OCI-LY7 (cell line): ENCODE measurements around the gene MACROD2. TPM values are rescaled to one million over a fixed set of nuclear protein-coding genes. Genes with fewer than 3 reads are reported as not detected.

Experiments used
- BruUV-seq: library from RNA; stranded (reverse); fragments of 400-500 nt; replicated peaks from 2 replicates; lab custom pipeline; 2021; lab: Mats Ljungman, UMichigan
- CTCF ChIA-PET: fragments of 300-600 bp; sonication (Branson Sonifier 250); formaldehyde crosslinking; loops from one replicate; lab custom pipeline; 2022; ENCODE audit warnings: antibody characterized with exemption; ENCODE audit not compliant: unreplicated experiment; lab: Charles Lee
- POLR2A ChIA-PET: fragments of 300-600 bp; sonication (Branson Sonifier 250); formaldehyde crosslinking; loops from one replicate; lab custom pipeline; 2022; ENCODE audit warnings: antibody characterized with exemption; lab: Charles Lee
- DNase-seq: peaks from one replicate; pipeline ENCODE4 v3.0.0-alpha.2; 2015; ENCODE audit warnings: low spot score
- H2AFZ ChIP-seq: fragments of 200-600 bp; sonication (generic), shearing (Covaris generic); 2 replicates; pipeline ENCODE4 v1.6.1; 2014; ENCODE audit warnings: mild to moderate bottlenecking, antibody characterized with exemption, low read length, moderate library complexity
- H3K27ac ChIP-seq: fragments of 200-600 bp; sonication (generic); 2 replicates; pipeline ENCODE4 v1.5.1; 2014; ENCODE audit warnings: mixed run types, low read depth, mild to moderate bottlenecking, moderate library complexity, low read length, inconsistent platforms; ENCODE audit not compliant: poor library complexity, severe bottlenecking
- H3K36me3 ChIP-seq: fragments of 200-600 bp; sonication (generic); 2 replicates; pipeline ENCODE4 v1.6.1; 2014; ENCODE audit warnings: mild to moderate bottlenecking, antibody characterized with exemption, low read length, moderate library complexity, mixed read lengths; ENCODE audit not compliant: insufficient read depth
- H3K4me1 ChIP-seq: fragments of 200-600 bp; sonication (generic); 2 replicates; pipeline ENCODE4 v1.5.1; 2014; ENCODE audit warnings: mild to moderate bottlenecking, low read length; ENCODE audit not compliant: insufficient read depth, poor library complexity, severe bottlenecking
- H3K4me2 ChIP-seq: fragments of 200-600 bp; sonication (generic); 2 replicates; pipeline ENCODE4 v1.6.1; 2014; ENCODE audit warnings: mild to moderate bottlenecking, low read length
- H3K4me3 ChIP-seq: fragments of 200-600 bp; sonication (generic); 2 replicates; pipeline ENCODE4 v1.5.1; 2014; ENCODE audit warnings: mild to moderate bottlenecking, low read depth, low read length; ENCODE audit not compliant: poor library complexity, severe bottlenecking
- H3K79me2 ChIP-seq: fragments of 200-600 bp; sonication (generic); 2 replicates; pipeline ENCODE4 v1.6.1; 2016; ENCODE audit warnings: low read depth, mild to moderate bottlenecking, low read length, moderate library complexity, mixed read lengths; ENCODE audit not compliant: insufficient read depth
- H3K9me2 ChIP-seq: fragments of 200-600 bp; sonication (generic); 2 replicates; pipeline ENCODE4 v1.6.1; 2016; ENCODE audit warnings: mild to moderate bottlenecking, low read length, mixed read lengths; ENCODE audit not compliant: insufficient read depth
- H3K9me3 ChIP-seq: fragments of 200-600 bp; sonication (generic); 2 replicates; pipeline ENCODE4 v1.6.1; 2014; ENCODE audit warnings: mild to moderate bottlenecking, mixed run types, low read length, mixed read lengths
- H4K20me1 ChIP-seq: fragments of 200-600 bp; sonication (generic); 2 replicates; pipeline ENCODE4 v1.6.1; 2014; ENCODE audit warnings: mild to moderate bottlenecking, antibody characterized with exemption, low read length, moderate library complexity, mixed read lengths; ENCODE audit not compliant: insufficient read depth
- CTCF ChIP-seq: fragments of 200-600 bp; sonication (generic); conservative IDR thresholded peaks from 2 replicates; pipeline ENCODE4 v1.5.1; 2014; ENCODE audit warnings: mild to moderate bottlenecking, antibody characterized with exemption, low read length, moderate library complexity, mixed read lengths
- EZH2phosphoT487 ChIP-seq: fragments of 200-600 bp; sonication (generic); IDR thresholded peaks from 2 replicates; pipeline ENCODE4 v1.6.1; 2018; ENCODE audit warnings: low read depth, borderline replicate concordance, mild to moderate bottlenecking, mixed run types, antibody characterized with exemption, low read length, moderate library complexity, mixed read lengths
- intact Hi-C: fragments of 100-400 bp; cut with micrococcal nuclease; formaldehyde crosslinking; loops from one replicate; pipeline ENCODE4 v1.10.0; 2022; ENCODE audit not compliant: unreplicated experiment
- total RNA-seq, 2 experiments: library from RNA; depleted of rRNA in 1 of 2; stranded (reverse); fragments of >200 nt in 1 of 2; shearing (Covaris generic) in 1 of 2; gene quantifications; 2 replicates each; pipeline ENCODE4 v1.2.3, GENCODE V29; 2014 to 2022

MACROD2 gene
- total RNA-seq, 2 experiments from 2014 or later = 0.09 to 4.5 TPM

- no peak for DNase-seq
- POLR2A ChIA-PET = no interaction called here
- no peaks in the 10 kb centered on the region for H3K79me2 ChIP-seq
- H3K4me1 ChIP-seq = no peaks in the 10 kb centered on the region
- no peak overlapping the region for H2AFZ ChIP-seq
- H3K9me2 ChIP-seq = no peaks in the 10 kb centered on the region
- BruUV-seq = no TSS peak
- H3K27ac ChIP-seq = no peak overlapping the region
- CTCF ChIA-PET = no interaction called here
- intact Hi-C loops = no loop called here
- H3K36me3 ChIP-seq = no peaks in the 10 kb centered on the region
- TF ChIP-seq EZH2phosphoT487 = no peak
- no peak for TF ChIP-seq CTCF
- no peak overlapping the region for H3K4me2 ChIP-seq
- no peaks in the 10 kb centered on the region for H3K9me3 ChIP-seq
- no peaks in the 10 kb centered on the region for H4K20me1 ChIP-seq
- no peak overlapping the region for H3K4me3 ChIP-seq
These were observed 1337.4 kb downstream of the MACROD2 start for GRCh38 chr20:15332711-15333160.

GRCh38 chr20:15333170-15333569 is 1337.9 kb downstream of the MACROD2 start:
- no peaks in the 10 kb centered on the region for H3K79me2 ChIP-seq
- DNase-seq = no peak
- TF ChIP-seq EZH2phosphoT487 (no peak), CTCF (no peak)
- ChIA-PET POLR2A (no interaction called here), CTCF (no interaction called here)
- no peak overlapping the region for H3K4me3 ChIP-seq
- no TSS peak for BruUV-seq
- no peaks in the 10 kb centered on the region for H4K20me1 ChIP-seq
- no peaks in the 10 kb centered on the region for H3K4me1 ChIP-seq
- H3K4me2 ChIP-seq = no peak overlapping the region
- no peak overlapping the region for H3K27ac ChIP-seq
- H3K9me3 ChIP-seq = no peaks in the 10 kb centered on the region
- no peaks in the 10 kb centered on the region for H3K36me3 ChIP-seq
- intact Hi-C loops = no loop called here
- H2AFZ ChIP-seq = no peak overlapping the region
- H3K9me2 ChIP-seq = no peaks in the 10 kb centered on the region

- intact Hi-C loops = no loop called here
- H3K79me2 ChIP-seq = no peaks in the 10 kb centered on the region
- POLR2A ChIA-PET = interaction anchor here (0.6 to 0.7 kb wide), 2 partner anchors 331 to 640 kb away, joined by 3 to 4 read pairs; no protein-coding TSS in a partner anchor
- no peak overlapping the region for H3K4me3 ChIP-seq
- H3K36me3 ChIP-seq = no peaks in the 10 kb centered on the region
- H3K27ac ChIP-seq = no peak overlapping the region
- CTCF ChIA-PET = no interaction called here
- BruUV-seq = no TSS peak
- DNase-seq = no peak
- H2AFZ ChIP-seq = no peak overlapping the region
- H3K4me2 ChIP-seq = no peak overlapping the region
- no peaks in the 10 kb centered on the region for H3K9me2 ChIP-seq
- no peaks in the 10 kb centered on the region for H4K20me1 ChIP-seq
- TF ChIP-seq CTCF = no peak
- no peak for TF ChIP-seq EZH2phosphoT487
- no peaks in the 10 kb centered on the region for H3K4me1 ChIP-seq
- H3K9me3 ChIP-seq = no peaks in the 10 kb centered on the region
These were observed 1340.7 kb downstream of the MACROD2 start for GRCh38 chr20:15336011-15336410.
